A172 (cell line): ENCODE data around the gene TBC1D4. TPM values are rescaled to one million over a fixed set of nuclear protein-coding genes. Genes with fewer than 3 reads are reported as not detected.

Experiments used
- DNase-seq: peaks from one replicate; pipeline ENCODE4 v3.0.0-alpha.2; 2015; ENCODE audit warnings: low spot score
- total RNA-seq: library from RNA; depleted of rRNA; stranded (reverse); fragments of >200 nt; shearing (Covaris generic); gene quantifications from 2 replicates; pipeline ENCODE4 v1.2.3, GENCODE V29; 2014

Gene TBC1D4
- total RNA-seq, 1 experiment from 2014 or later, result 5.9 TPM

GRCh38 chr13:75489502-75490263, 7.7 kb upstream of the TBC1D4 start:
- DNase-seq, result peak; percentile 49

GRCh38 chr13:75486146-75487062, 4.4 kb upstream of the TBC1D4 start:
- no peak for DNase-seq

- peak; percentile 52 for DNase-seq
These were observed 3.5 kb upstream of the TBC1D4 start for GRCh38 chr13:75485286-75486062.

GRCh38 chr13:75482820-75483079, 781 bp upstream of the TBC1D4 start:
- no peak for DNase-seq

- DNase-seq, result no peak
These were observed 546 bp downstream of the TBC1D4 start for GRCh38 chr13:75481176-75482069.

- DNase-seq, result no peak
These were observed 1.2 kb downstream of the TBC1D4 start for GRCh38 chr13:75480671-75481175.

GRCh38 chr13:75479102-75479740, 2.7 kb downstream of the TBC1D4 start:
- no peak for DNase-seq

GRCh38 chr13:75478659-75479058, 3.3 kb downstream of the TBC1D4 start:
- no peak for DNase-seq

- DNase-seq, result no peak
These were observed 7.0 kb downstream of the TBC1D4 start for GRCh38 chr13:75474956-75475355.

- DNase-seq, result no peak
These were observed 8.5 kb downstream of the TBC1D4 start for GRCh38 chr13:75473468-75473867.

- DNase-seq, result no peak
These were observed 11.3 kb downstream of the TBC1D4 start for GRCh38 chr13:75470676-75471075.

- DNase-seq, result no peak
These were observed 12.9 kb downstream of the TBC1D4 start for GRCh38 chr13:75469047-75469446.

- no peak for DNase-seq
These were observed 13.4 kb downstream of the TBC1D4 start for GRCh38 chr13:75468602-75469001.

- no peak for DNase-seq
These were observed 13.9 kb downstream of the TBC1D4 start for GRCh38 chr13:75468098-75468497.

- DNase-seq, result no peak
These were observed 14.8 kb downstream of the TBC1D4 start for GRCh38 chr13:75467040-75467728.

GRCh38 chr13:75465236-75465635, 16.7 kb downstream of the TBC1D4 start:
- no peak for DNase-seq

- DNase-seq, result no peak
These were observed 20.7 kb downstream of the TBC1D4 start for GRCh38 chr13:75461314-75461713.

GRCh38 chr13:75460644-75461043, 21.3 kb downstream of the TBC1D4 start:
- DNase-seq, result no peak

- DNase-seq, result no peak
These were observed 23.1 kb downstream of the TBC1D4 start for GRCh38 chr13:75458696-75459422.
